IMR-90 (cell line): ENCODE data around the gene SRXN1. TPM values are rescaled to one million over a fixed set of nuclear protein-coding genes. Genes with fewer than 3 reads are reported as not detected.

Source experiments
- ATAC-seq: fragments of 200-7000 bp; cut with Tn5 transposase; 2 replicates; pipeline ENCODE4 v1.9.1; 2020; ENCODE audit warnings: low read depth, mild to moderate bottlenecking, moderate library complexity
- BruUV-seq: library from RNA; stranded (reverse); fragments of 400-500 nt; replicated peaks from 2 replicates; lab custom pipeline; 2021; lab: Mats Ljungman, UMichigan
- CTCF ChIA-PET: fragments of 300-600 bp; formaldehyde crosslinking; extraction: SDS; loops from one replicate; lab custom pipeline; 2021; ENCODE audit warnings: antibody characterized with exemption; lab: Yijun Ruan, JAX
- POLR2A ChIA-PET: fragments of 300-600 bp; sonication (Branson Sonifier 250); formaldehyde crosslinking; loops from one replicate; lab custom pipeline; 2022; ENCODE audit warnings: antibody characterized with exemption; ENCODE audit not compliant: unreplicated experiment; lab: Charles Lee
- DNase-seq: peaks from one replicate; pipeline ENCODE4 v3.0.0; 2013
- H2AFZ ChIP-seq: replicated peaks from 2 replicates; pipeline ENCODE3; 2013; ENCODE audit warnings: low read length, mild to moderate bottlenecking; ENCODE audit not compliant: poor library complexity
- H2AK5ac ChIP-seq: 2 replicates; pipeline ENCODE4 v1.6.1; 2013; ENCODE audit warnings: low read depth, low read length, inconsistent platforms
- H2AK9ac ChIP-seq: replicated peaks from 2 replicates; pipeline ENCODE3; 2013; ENCODE audit warnings: mild to moderate bottlenecking, low read depth, low read length, moderate library complexity; ENCODE audit not compliant: poor library complexity
- H2BK120ac ChIP-seq: 2 replicates; pipeline ENCODE4 v1.6.1; 2013; ENCODE audit warnings: low read depth, low read length, inconsistent platforms
- H2BK15ac ChIP-seq: 3 replicates; pipeline ENCODE4 v1.6.1; 2013; ENCODE audit warnings: low read depth, low read length, inconsistent platforms
- H2BK20ac ChIP-seq: 2 replicates; pipeline ENCODE4 v1.6.1; 2013; ENCODE audit warnings: low read depth, mild to moderate bottlenecking, inconsistent platforms, low read length, moderate library complexity
- H2BK5ac ChIP-seq: 2 replicates; pipeline ENCODE4 v1.6.1; 2013; ENCODE audit warnings: mild to moderate bottlenecking, low read depth, low read length, inconsistent platforms; ENCODE audit not compliant: poor library complexity, severe bottlenecking
- H3K14ac ChIP-seq: replicated peaks from 2 replicates; pipeline ENCODE4 v1.6.1; 2013; ENCODE audit warnings: low read depth, low read length, inconsistent platforms
- H3K18ac ChIP-seq: 2 replicates; pipeline ENCODE4 v1.6.1; 2013; ENCODE audit warnings: low read depth, low read length, control low read depth
- H3K23ac ChIP-seq: 2 replicates; pipeline ENCODE4 v1.6.1; 2013; ENCODE audit warnings: low read depth, low read length, inconsistent platforms
- H3K27ac ChIP-seq: 2 replicates; pipeline ENCODE4 v1.5.1; 2013; ENCODE audit warnings: mild to moderate bottlenecking, control low read depth, low read length; ENCODE audit not compliant: insufficient read depth
- H3K27me3 ChIP-seq: 2 replicates; pipeline ENCODE4 v1.6.1; 2013; ENCODE audit warnings: low read length; ENCODE audit not compliant: control insufficient read depth, insufficient read depth
- H3K36me3 ChIP-seq: 2 replicates; pipeline ENCODE4 v1.6.1; 2013; ENCODE audit warnings: low read length, mixed read lengths; ENCODE audit not compliant: control insufficient read depth, insufficient read depth
- H3K4ac ChIP-seq: 2 replicates; pipeline ENCODE4 v1.6.1; 2013; ENCODE audit warnings: low read depth, low read length, inconsistent platforms
- H3K4me1 ChIP-seq: 2 replicates; pipeline ENCODE4 v1.6.1; 2013; ENCODE audit warnings: low read length, mixed read lengths; ENCODE audit not compliant: control insufficient read depth, insufficient read depth
- H3K4me2 ChIP-seq: 2 replicates; pipeline ENCODE4 v1.6.1; 2013; ENCODE audit warnings: low read depth, mild to moderate bottlenecking, control low read depth, low read length, moderate library complexity
- H3K4me3 ChIP-seq: 2 replicates; pipeline ENCODE4 v1.5.1; 2013; ENCODE audit warnings: low read depth, mild to moderate bottlenecking, control low read depth, low read length, moderate library complexity; ENCODE audit not compliant: insufficient read depth
- H3K56ac ChIP-seq: 2 replicates; pipeline ENCODE4 v1.6.1; 2013; ENCODE audit warnings: low read length, inconsistent platforms; ENCODE audit not compliant: insufficient read depth; ENCODE audit errors: extremely low read depth
- H3K79me1 ChIP-seq, 2 experiments: 2 replicates each; pipeline ENCODE4 v1.6.1; 2013; ENCODE audit warnings: low read length in 2 of 2, inconsistent platforms in 1 of 2, low read depth in 1 of 2
- H3K9ac ChIP-seq: 2 replicates; pipeline ENCODE4 v1.6.1; 2013; ENCODE audit warnings: low read depth, low read length, control low read depth
- H3K9me1 ChIP-seq: 2 replicates; pipeline ENCODE4 v1.6.1; 2013; ENCODE audit warnings: low read length, inconsistent platforms; ENCODE audit not compliant: insufficient read depth
- H3K9me3 ChIP-seq: 2 replicates; pipeline ENCODE4 v1.6.1; 2013; ENCODE audit warnings: low read length; ENCODE audit not compliant: control insufficient read depth, insufficient read depth
- H4K20me1 ChIP-seq: 2 replicates; pipeline ENCODE4 v1.6.1; 2013; ENCODE audit warnings: low read length, inconsistent platforms; ENCODE audit not compliant: insufficient read depth
- H4K5ac ChIP-seq: 2 replicates; pipeline ENCODE4 v1.6.1; 2013; ENCODE audit warnings: mild to moderate bottlenecking, low read depth, low read length, control low read depth
- H4K8ac ChIP-seq, 2 experiments: 2 replicates each; pipeline ENCODE4 v1.6.1; 2013; ENCODE audit warnings: low read depth in 2 of 2, low read length in 2 of 2, control low read depth in 1 of 2, inconsistent platforms in 1 of 2
- H4K91ac ChIP-seq: 2 replicates; pipeline ENCODE4 v1.6.1; 2013; ENCODE audit warnings: low read depth, low read length, inconsistent platforms; ENCODE audit not compliant: insufficient read depth
- BHLHE40 ChIP-seq: fragments of 150-350 bp; IDR thresholded peaks from 2 replicates; pipeline ENCODE4 v1.6.1; 2016; ENCODE audit warnings: mild to moderate bottlenecking, low read depth, low read length
- CHD1 ChIP-seq: IDR thresholded peaks from 2 replicates; pipeline ENCODE4 v1.6.1; 2012; ENCODE audit warnings: low read depth, low read length, improper control_type of control experiment
- MAZ ChIP-seq: IDR thresholded peaks from 2 replicates; pipeline ENCODE4 v1.6.1; 2012; ENCODE audit warnings: low read depth, mild to moderate bottlenecking, low read length, improper control_type of control experiment, moderate library complexity, borderline replicate concordance
- NFE2L2 ChIP-seq: fragments of 150-350 bp; IDR thresholded peaks from 2 replicates; pipeline ENCODE4 v1.6.1; 2016; ENCODE audit warnings: low read depth, mild to moderate bottlenecking, low read length
- POLR2A ChIP-seq: IDR thresholded peaks from 2 replicates; pipeline ENCODE4 v1.6.1; 2012; ENCODE audit warnings: mild to moderate bottlenecking, low read depth, low read length
- RCOR1 ChIP-seq: IDR thresholded peaks from 2 replicates; pipeline ENCODE4 v1.6.1; 2012; ENCODE audit warnings: mild to moderate bottlenecking, low read length, improper control_type of control experiment; ENCODE audit not compliant: insufficient replicate concordance
- SMC3 ChIP-seq: fragments of 150-350 bp; IDR thresholded peaks from 2 replicates; pipeline ENCODE4 v1.6.1; 2016; ENCODE audit warnings: low read depth, mild to moderate bottlenecking, antibody characterized with exemption, low read length, moderate library complexity
- WGBS, 2 experiments: methylation state at CpG; one replicate each; pipeline versions ENCODE4 v1.1.5 to v1.1.7; 2013; ENCODE audit warnings: missing lambda C conversion rate in 2 of 2; ENCODE audit not compliant: insufficient read length in 1 of 2; ENCODE audit errors: extremely low coverage in 2 of 2; 5-methylcytosine and 5-hydroxymethylcytosine counted together
- dilution Hi-C: fragments of 300-500 bp; cut with HindIII; formaldehyde crosslinking; loops from one replicate; pipeline ENCODE4 v1.14.3; 2018; ENCODE audit warnings: low sequenced_read_pairs; ENCODE audit not compliant: unreplicated experiment
- in situ Hi-C: fragments of 300-500 bp; cut with MboI; formaldehyde crosslinking; loops from 3 replicates; pipeline ENCODE4 v1.14.3; 2019; ENCODE audit warnings: low sequenced_read_pairs, inconsistent platforms, mixed read lengths
- intact Hi-C: fragments of 100-400 bp; cut with micrococcal nuclease; formaldehyde crosslinking; loops from 2 replicates; pipeline ENCODE4 v1.10.0; 2022
- polyA plus RNA-seq, 3 experiments: library from polyadenylated mRNA; depleted of rRNA; stranded (reverse); fragments of >200 nt; gene quantifications; 2 replicates each; pipeline ENCODE4 v1.2.3, GENCODE V29; 2012; ENCODE audit warnings: low replicate concordance in 1 of 3
- total RNA-seq: library from RNA; depleted of rRNA; stranded (reverse); fragments of >200 nt; gene quantifications from 2 replicates; pipeline ENCODE4 v1.2.3, GENCODE V29; 2012
- TF ChIP-seq, protein P1 (sequence below): fragments of 150-350 bp; IDR thresholded peaks from 2 replicates; pipeline ENCODE4 v1.6.1; 2017; ENCODE audit warnings: mild to moderate bottlenecking, antibody characterized with exemption, low read length, low read depth
- TF ChIP-seq, protein P2 (sequence below): fragments of 150-350 bp; IDR thresholded peaks from 2 replicates; pipeline ENCODE4 v1.6.1; 2016; ENCODE audit warnings: low read depth, mild to moderate bottlenecking, low read length, moderate library complexity, borderline replicate concordance
- TF ChIP-seq, protein P3 (sequence below): conservative IDR thresholded peaks from 2 replicates; pipeline ENCODE4 v1.5.1; 2012; ENCODE audit warnings: mild to moderate bottlenecking, low read depth, low read length, improper control_type of control experiment

Gene SRXN1
- total and polyA plus RNA-seq, 2 of the 4 experiments (the other 2 are of a cell fraction), result 51.2 to 71.2 TPM

DNA sequence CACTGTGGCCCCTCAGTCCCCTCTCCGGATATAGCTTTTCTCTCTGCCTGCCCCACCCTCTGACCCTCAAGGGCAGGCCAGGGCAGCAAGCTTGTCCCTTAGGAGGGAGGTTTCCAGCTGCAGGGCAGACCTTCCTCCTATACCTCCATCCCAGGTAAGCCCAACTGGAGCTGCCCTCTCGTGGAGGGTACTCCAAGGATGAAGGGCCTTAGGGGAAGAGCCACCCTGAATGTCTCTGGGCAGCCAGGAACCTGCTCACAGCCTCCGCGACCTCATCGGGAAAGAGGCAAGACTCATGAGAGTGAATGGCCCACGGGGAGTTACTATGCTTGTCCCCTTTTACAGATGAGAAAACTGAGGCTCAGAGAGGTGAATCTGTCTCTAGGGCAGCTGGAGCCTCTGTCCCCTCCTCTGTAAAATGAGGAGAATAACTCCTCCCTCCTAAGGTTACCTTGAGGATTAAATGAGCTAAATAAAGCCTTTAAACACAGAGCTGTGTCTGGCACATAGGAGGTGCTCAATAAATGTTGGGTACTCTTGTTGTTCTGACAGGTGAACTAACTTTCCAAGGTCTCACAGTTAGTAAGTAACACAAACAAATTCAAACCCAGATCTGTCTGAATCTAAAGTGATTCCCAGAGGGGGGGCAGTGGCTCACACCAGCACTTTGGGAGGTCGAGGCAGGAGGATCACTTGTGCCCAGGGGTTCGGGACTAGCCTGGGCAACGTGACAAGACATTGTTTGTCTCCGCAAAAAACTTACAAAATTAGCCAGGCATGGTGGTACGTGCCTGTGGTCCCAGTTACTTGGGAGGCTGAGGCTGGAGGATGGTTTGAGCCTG is 12.1 kb downstream of the SRXN1 start:
- Histone ChIP-seq H3K4ac (no peak overlapping the region), H3K79me1 (peaks cover 0 to 3% of the 10 kb centered on the region in 2 experiments; a peak in 1 of 4 replicates), H3K56ac (no peak overlapping the region), H3K27ac (no peak overlapping the region), H4K91ac (no peak overlapping the region), H4K20me1 (peaks cover 10% of the 10 kb centered on the region), H3K18ac (no peak overlapping the region), H3K4me1 (no peaks in the 10 kb centered on the region), H3K4me3 (no peak overlapping the region), H3K9me1 (no peaks in the 10 kb centered on the region), H3K23ac (no peak overlapping the region), H2AK9ac (no peak overlapping the region), H3K4me2 (no peak overlapping the region), H3K9me3 (no peaks in the 10 kb centered on the region), H3K36me3 (no peaks in the 10 kb centered on the region), H3K14ac (no peak overlapping the region), H4K5ac (no peak overlapping the region), H2AK5ac (no peak overlapping the region), H2BK5ac (no peak overlapping the region), H2AFZ (no peak overlapping the region), H2BK20ac (no peak overlapping the region), H2BK15ac (no peak overlapping the region), H2BK120ac (no peak overlapping the region), H3K9ac (no peak overlapping the region), H3K27me3 (peaks cover 10% of the 10 kb centered on the region), H4K8ac (no peak overlapping the region)
- CTCF ChIA-PET, result no interaction called here
- ATAC-seq (peak; percentile 8; the same call in 1 of the 2 replicates), DNase-seq (no peak)
- POLR2A ChIA-PET, result no interaction called here
- dilution Hi-C loops (no loop called here), intact Hi-C loops (no loop called here), in situ Hi-C loops (no loop called here)
- TF ChIP-seq SMC3, result no peak
- no peak for TF ChIP-seq POLR2A
- TF ChIP-seq NFE2L2, result no peak
- TF ChIP-seq, protein P1, sequence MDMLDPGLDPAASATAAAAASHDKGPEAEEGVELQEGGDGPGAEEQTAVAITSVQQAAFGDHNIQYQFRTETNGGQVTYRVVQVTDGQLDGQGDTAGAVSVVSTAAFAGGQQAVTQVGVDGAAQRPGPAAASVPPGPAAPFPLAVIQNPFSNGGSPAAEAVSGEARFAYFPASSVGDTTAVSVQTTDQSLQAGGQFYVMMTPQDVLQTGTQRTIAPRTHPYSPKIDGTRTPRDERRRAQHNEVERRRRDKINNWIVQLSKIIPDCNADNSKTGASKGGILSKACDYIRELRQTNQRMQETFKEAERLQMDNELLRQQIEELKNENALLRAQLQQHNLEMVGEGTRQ, result no peak
- no peak for TF ChIP-seq RCOR1
- no peak for TF ChIP-seq BHLHE40
- TF ChIP-seq, protein P2, sequence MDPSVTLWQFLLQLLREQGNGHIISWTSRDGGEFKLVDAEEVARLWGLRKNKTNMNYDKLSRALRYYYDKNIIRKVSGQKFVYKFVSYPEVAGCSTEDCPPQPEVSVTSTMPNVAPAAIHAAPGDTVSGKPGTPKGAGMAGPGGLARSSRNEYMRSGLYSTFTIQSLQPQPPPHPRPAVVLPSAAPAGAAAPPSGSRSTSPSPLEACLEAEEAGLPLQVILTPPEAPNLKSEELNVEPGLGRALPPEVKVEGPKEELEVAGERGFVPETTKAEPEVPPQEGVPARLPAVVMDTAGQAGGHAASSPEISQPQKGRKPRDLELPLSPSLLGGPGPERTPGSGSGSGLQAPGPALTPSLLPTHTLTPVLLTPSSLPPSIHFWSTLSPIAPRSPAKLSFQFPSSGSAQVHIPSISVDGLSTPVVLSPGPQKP, result no peak
- TF ChIP-seq, protein P3, sequence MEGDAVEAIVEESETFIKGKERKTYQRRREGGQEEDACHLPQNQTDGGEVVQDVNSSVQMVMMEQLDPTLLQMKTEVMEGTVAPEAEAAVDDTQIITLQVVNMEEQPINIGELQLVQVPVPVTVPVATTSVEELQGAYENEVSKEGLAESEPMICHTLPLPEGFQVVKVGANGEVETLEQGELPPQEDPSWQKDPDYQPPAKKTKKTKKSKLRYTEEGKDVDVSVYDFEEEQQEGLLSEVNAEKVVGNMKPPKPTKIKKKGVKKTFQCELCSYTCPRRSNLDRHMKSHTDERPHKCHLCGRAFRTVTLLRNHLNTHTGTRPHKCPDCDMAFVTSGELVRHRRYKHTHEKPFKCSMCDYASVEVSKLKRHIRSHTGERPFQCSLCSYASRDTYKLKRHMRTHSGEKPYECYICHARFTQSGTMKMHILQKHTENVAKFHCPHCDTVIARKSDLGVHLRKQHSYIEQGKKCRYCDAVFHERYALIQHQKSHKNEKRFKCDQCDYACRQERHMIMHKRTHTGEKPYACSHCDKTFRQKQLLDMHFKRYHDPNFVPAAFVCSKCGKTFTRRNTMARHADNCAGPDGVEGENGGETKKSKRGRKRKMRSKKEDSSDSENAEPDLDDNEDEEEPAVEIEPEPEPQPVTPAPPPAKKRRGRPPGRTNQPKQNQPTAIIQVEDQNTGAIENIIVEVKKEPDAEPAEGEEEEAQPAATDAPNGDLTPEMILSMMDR, result no peak
- no peak for TF ChIP-seq MAZ
- TF ChIP-seq CHD1, result no peak
- BruUV-seq, result no TSS peak
- 60% methylated on average over 6 of the region's 11 CpGs; no CpG with 5 or more reads in 1 of the 2 experiments for WGBS, 2 experiments
